Amygdala (tissue), 56 donors: ENCODE results near the gene UTRN.

Experiments used
- DNase-seq, 56 donors: peaks; one replicate each; lab custom pipeline; 2025; lab: John Stamatoyannopoulos, UW

UTRN gene

GRCh38 chr6:144284783-144285547, at the start of gene UTRN:
UTRN (plus strand) TSS chr6:144285335; CDS start chr6:144291829, 6,494 bp downstream.
- peak in 45 of 56 donors; percentile 4 to 74 (median 42) for DNase-seq

GRCh38 chr6:144244688-144245087, 40.4 kb upstream of the UTRN start:
- DNase-seq = no peak

GRCh38 chr6:144246988-144247387, 38.1 kb upstream of the UTRN start:
- no peak for DNase-seq

- DNase-seq = no peak
Observed at GRCh38 chr6:144248003-144248402, 37.1 kb upstream of the UTRN start.

GRCh38 chr6:144248476-144249301, 36.4 kb upstream of the UTRN start:
- no peak for DNase-seq

- DNase-seq = no peak
Observed at GRCh38 chr6:144250276-144250675, 34.9 kb upstream of the UTRN start.

- DNase-seq = no peak
Observed at GRCh38 chr6:144252259-144252658, 32.9 kb upstream of the UTRN start.

GRCh38 chr6:144259986-144260385, 25.1 kb upstream of the UTRN start:
- no peak for DNase-seq

GRCh38 chr6:144262470-144263369, 22.4 kb upstream of the UTRN start:
- DNase-seq = no peak

- no peak for DNase-seq
Observed at GRCh38 chr6:144263786-144264185, 21.3 kb upstream of the UTRN start.

GRCh38 chr6:144264270-144265060, 20.7 kb upstream of the UTRN start:
- no peak for DNase-seq

- DNase-seq = no peak
Observed at GRCh38 chr6:144265061-144265357, 20.1 kb upstream of the UTRN start.

GRCh38 chr6:144265390-144265789, 19.7 kb upstream of the UTRN start:
- DNase-seq = no peak

- no peak for DNase-seq
Observed at GRCh38 chr6:144266091-144266649, 19.0 kb upstream of the UTRN start.

- DNase-seq = no peak
Observed at GRCh38 chr6:144268794-144269349, 16.3 kb upstream of the UTRN start.

GRCh38 chr6:144277174-144277573, 8.0 kb upstream of the UTRN start:
- no peak for DNase-seq

GRCh38 chr6:144277605-144278227, 7.4 kb upstream of the UTRN start:
- DNase-seq = no peak

- DNase-seq = no peak
Observed at GRCh38 chr6:144278659-144279314, 6.3 kb upstream of the UTRN start.
